HG03571 (cell line): ENCODE results near the gene DCPS.
A peak's percentile ranks its signal among the peaks of the same experiment; 100 is the strongest.
"Not testable (repeated sequence)": the region's sequence is repeated elsewhere in the genome, so short reads cannot be mapped to it uniquely, and the experiment has no call there.

Source experiments
- ATAC-seq: cut with Tn5 transposase; IDR thresholded peaks from one replicate; pipeline ENCODE4 v1.9.1; 2021; ENCODE audit not compliant: unreplicated experiment

DCPS gene

GRCh38 chr11:126343051-126343450 lies 39.2 kb downstream of the DCPS start:
- no peak for ATAC-seq

- no peak for ATAC-seq
Measured at GRCh38 chr11:126344141-126345080, 40.6 kb downstream of the DCPS start.

DNA sequence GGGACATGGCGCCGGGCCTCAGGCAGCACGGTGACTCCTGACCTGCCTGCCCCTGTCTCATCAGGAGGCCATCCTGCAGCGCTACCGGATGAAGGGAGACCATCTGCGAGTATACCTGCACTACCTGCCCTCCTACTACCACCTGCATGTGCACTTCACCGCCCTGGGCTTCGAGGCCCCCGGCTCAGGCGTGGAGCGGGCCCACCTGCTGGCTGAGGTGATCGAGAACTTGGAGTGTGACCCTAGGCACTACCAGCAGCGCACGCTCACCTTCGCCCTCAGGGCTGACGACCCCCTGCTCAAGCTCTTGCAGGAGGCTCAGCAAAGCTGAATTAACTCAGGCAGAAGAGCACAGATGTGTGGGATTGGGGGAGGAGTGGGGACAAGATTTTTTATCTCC lies 41.4 kb downstream of the DCPS start:
- no peak for ATAC-seq

DNA sequence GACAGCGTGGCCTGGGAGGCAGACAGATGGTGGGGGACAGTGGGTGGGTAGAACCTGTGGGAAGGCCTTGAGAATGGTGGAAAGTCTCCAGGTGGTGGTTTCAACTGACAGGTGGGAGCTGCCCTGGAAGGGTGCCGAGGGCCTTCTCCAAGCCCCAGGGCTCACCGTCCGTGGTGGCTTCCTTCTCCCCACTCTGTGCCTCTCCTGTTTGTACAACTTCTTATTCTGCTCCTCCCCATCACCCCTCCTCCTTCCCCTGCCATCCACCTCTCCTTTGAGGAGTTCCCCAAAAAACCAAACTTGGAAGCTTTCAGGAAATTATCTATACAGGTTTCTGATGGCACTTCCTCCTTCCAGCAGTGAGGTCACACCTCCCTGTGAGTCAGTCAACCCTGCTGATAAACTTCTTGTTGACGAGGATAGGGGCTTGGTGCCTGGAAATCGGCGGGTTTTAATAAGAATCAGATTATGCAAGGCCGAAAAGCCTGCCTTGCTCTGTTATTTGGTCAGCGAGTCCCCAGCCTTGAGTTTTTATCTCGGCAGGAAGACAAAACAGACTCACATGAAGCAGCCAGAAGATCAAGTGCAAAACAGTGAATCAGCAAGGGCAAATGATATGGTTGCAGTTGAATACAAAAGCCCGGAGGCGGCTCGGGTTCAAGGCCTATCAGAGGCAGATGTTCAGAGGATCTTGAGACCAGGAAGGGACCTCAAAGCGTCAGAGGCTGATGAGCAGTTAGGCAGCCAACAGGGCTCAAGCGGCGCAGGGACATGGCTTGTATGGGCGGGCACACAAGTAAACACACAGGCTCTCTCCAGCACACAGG lies 42.1 kb downstream of the DCPS start:
- no peak for ATAC-seq

GRCh38 chr11:126346586-126346940 lies 42.7 kb downstream of the DCPS start:
- ATAC-seq, result no peak

DNA sequence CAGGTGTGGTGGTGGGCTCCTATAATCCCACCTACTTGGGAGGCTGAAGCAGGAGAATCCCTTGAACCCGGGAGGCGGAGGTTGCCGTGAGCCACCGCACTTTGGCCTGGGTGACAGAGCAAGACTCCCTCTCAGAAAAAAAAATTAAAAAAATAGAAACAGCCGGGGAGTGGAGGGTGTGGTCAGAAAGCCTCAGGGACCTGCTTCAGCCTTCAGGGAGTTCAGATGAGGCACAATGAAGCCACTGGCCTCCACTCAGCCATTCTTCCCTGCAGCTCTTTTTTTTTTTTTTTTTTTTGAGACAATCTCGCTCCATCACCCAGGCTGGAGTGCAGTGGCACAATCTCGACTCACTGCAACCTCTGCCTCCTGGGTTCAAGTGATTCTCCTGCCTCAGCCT lies 43.1 kb downstream of the DCPS start:
- not testable (repeated sequence) for ATAC-seq

DNA sequence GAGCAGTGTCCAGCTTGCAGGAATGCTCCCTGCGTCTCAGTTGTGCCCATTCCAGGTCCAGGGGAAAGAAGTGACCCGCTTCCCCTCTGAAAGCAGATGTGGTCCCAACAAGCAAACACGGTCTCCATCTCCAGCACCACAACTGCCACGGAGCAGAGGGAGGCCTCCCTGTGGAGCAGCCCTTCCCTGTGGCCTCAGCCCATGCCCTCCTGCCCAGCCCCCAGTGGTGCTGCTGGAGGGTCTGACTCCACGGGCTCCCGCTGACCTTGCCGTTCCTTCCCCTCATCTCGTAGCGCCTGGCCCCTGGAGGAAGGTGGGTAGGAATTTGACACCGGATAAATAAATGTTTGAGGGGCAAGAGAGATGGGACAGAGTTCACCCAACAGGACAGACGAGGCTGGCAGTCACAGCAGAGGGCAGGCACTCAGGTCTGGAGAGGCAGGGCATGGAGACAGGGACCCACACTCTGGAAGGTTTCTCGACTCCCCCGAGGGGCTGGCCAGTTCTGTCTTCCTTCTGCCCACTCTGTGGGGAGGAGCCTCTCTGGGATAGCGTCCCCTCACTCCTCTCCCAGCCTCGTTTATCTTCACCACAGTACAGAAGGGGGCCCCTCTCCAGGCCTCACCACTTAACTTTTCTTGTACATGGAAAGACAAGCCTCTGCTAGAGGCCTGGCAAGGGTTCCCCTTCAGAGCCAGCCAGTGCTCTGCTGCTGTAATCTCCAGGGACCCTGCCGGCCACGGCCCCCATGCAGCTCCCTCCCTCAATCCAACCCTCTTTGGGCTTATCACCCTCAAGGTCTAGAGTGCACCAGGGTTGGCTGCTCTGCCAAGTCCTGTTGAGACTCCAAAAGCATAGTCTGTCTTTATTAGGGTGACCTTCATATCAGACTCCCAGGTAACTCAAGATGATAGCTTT lies 44.1 kb downstream of the DCPS start:
- no peak for ATAC-seq

GRCh38 chr11:126348806-126349582 lies 45.1 kb downstream of the DCPS start:
- no peak for ATAC-seq

DNA sequence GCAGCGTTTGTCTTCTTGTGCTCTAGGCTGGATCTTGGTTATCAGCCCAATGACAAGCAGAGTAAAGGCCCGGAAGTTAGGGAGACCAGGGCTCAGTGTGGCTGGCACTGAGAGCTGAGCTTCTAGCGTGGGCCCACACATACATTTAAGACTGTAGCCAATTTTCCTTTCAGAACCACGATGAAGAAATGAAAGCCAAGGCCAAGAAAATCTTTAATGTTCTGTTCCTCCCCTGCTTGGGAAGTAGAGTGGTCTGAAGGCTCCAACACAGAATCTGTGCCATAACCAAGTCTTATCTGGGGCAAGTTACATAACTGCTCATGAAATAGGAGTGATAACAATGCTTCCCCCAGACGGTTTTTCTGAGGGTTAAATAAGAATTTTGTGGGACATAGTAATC lies 47.0 kb downstream of the DCPS start:
- ATAC-seq, result no peak

DNA sequence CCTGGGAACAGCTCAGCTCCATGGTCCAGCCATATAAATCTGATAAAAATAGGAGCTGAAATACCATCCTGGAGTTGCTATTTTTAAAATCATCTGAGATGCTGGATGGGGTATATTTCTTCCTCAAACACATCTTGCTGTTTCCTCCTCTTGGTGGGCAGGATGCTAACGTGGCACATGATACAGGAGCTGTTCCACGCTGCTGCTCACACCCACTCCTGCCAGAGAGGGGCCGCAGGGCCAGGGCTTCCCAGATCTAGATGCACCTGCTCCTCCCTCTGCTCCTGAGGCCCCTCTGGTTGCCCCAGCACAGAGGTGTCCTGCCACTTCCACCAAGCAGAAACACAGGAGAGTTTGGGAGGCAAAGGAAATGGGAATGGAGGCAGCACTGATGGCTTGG lies 48.3 kb downstream of the DCPS start:
- no peak for ATAC-seq

- no peak for ATAC-seq
Measured at GRCh38 chr11:126352934-126353801, 49.3 kb downstream of the DCPS start.

- ATAC-seq, result peak; percentile 36
Measured at GRCh38 chr11:126354631-126355323, 50.9 kb downstream of the DCPS start.

DNA sequence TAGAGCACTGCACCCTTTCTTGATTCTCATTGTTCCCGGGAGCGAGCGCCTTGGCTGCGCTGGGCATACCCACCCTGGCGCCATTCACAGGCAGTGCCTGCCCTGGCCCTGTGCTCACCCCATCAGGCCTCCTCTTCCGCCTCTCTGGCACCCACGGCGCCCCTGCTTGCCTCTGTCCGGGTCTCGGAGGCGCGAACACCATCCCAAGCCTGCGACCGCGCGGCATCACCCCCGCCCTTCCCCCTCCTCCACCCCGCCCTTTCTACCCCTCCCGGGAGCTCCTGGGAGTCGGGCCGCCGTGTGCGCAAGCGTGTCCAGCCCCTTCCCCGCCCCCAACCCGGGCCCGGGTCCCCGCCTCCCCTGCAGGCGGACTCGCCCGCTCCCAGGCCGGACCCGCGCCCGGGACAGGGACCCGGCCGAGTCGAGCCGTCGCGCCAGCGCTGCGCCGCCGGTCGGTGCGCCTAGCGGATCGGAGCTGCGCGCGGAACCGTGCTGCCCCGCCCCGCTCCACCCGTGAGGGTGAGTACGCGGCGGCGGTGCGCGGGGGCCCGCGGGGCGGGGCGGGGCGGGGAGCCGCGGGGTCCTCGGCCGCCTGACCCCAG lies 51.6 kb downstream of the DCPS start, which contains the start of gene ST3GAL4:
ST3GAL4 (plus strand) TSS at position 363 of the 602 bp plus-strand sequence. CDS start 50,470 bp downstream, outside the sequence.
- ATAC-seq, result peak; percentile 78

GRCh38 chr11:126355926-126356897 lies 52.4 kb downstream of the DCPS start:
- ATAC-seq, result no peak

DNA sequence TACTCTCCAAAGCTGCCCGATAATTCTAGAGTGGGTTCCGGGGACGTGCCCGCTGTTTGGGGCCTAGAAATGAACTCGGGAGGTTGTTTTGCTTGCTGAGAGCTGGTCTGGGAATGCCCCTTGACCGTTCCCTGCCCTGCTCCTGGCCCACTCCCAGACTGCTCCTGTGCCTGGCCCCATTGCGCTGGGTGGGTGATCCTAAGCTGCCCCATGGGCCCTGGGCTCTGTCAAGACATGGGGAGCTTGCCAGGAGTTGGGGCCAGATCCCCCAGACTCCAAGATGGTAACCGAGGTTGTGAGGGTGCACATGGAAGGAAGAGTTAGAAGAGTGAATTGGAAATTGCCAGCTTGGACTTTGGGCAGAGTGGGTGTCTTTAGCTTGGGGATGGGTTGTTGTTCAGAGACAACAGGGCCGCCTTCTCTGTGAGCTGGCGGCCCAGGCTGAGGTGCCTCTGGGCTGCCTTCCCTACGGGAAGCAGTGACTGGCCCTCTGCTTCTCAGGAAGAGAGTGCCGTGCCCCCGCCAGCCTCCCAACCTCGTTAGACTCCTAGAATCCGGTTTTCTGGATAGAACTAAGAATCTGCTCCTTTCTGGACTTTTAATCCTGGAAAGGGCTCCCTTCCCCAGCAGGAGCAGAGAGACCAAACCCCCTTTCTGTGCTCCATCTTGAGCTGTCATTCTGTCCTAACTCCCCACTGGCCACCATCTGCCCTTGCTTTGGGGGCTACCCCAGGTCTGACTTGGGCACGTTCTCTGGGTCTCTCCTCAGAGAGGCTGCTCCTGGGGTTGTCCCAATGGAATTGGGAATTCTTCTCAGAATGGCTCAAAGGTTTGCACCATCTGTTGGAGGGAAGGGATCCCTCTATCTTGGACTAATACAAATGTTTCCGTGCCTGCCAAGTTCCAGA lies 53.4 kb downstream of the DCPS start:
- ATAC-seq, result no peak
